ENCODE measurements around the gene ZNF79.

The ZNF79 gene

GRCh38 chr9:127430415-127430814 lies 6.2 kb downstream of the ZNF79 start:
- no peak for DNase-seq

GRCh38 chr9:127437497-127438264 lies 13.5 kb downstream of the ZNF79 start:
- DNase-seq, result no peak

- no peak for DNase-seq
Observed at GRCh38 chr9:127438394-127438793, 14.2 kb downstream of the ZNF79 start.

GRCh38 chr9:127444283-127444920 lies 20.2 kb downstream of the ZNF79 start:
- DNase-seq, result no peak

GRCh38 chr9:127444921-127445850 lies 21.0 kb downstream of the ZNF79 start:
- DNase-seq, result no peak

- no peak for DNase-seq
Observed at GRCh38 chr9:127445851-127446712, 21.9 kb downstream of the ZNF79 start.

- no peak for DNase-seq
Observed at GRCh38 chr9:127446713-127447415, 22.7 kb downstream of the ZNF79 start.

GRCh38 chr9:127447416-127448111 lies 23.4 kb downstream of the ZNF79 start:
- DNase-seq, result no peak

GRCh38 chr9:127448112-127448805 lies 24.1 kb downstream of the ZNF79 start:
- DNase-seq, result no peak

GRCh38 chr9:127449332-127449966 lies 25.3 kb downstream of the ZNF79 start:
- no peak for DNase-seq

- no peak for DNase-seq
Observed at GRCh38 chr9:127450243-127450760, 26.1 kb downstream of the ZNF79 start.

- DNase-seq, result peak; percentile 83
Observed at GRCh38 chr9:127450830-127451607, 26.8 kb downstream of the ZNF79 start, which contains the start of the genes LRSAM1 and RPL12. TSS of gene LRSAM1 (plus strand) at chr9:127451510. CDS start at chr9:127454528, 3,018 bp downstream. TSS of gene RPL12 (minus strand) at chr9:127451406. CDS start at chr9:127451317, 89 bp downstream.

- DNase-seq, result no peak
Observed at GRCh38 chr9:127451608-127451857, 27.4 kb downstream of the ZNF79 start.

- DNase-seq, result peak; percentile 48
Observed at GRCh38 chr9:127451858-127452656, 27.9 kb downstream of the ZNF79 start.

GRCh38 chr9:127452691-127453090 lies 28.5 kb downstream of the ZNF79 start:
- DNase-seq, result no peak

GRCh38 chr9:127455324-127455992 lies 31.3 kb downstream of the ZNF79 start:
- DNase-seq, result no peak

- no peak for DNase-seq
Observed at GRCh38 chr9:127457191-127457878, 33.2 kb downstream of the ZNF79 start.

All from NK-92 treated with Interleukin-12 subunit alpha and Interleukin-12 subunit beta, amount 100 ng/mL, for 24 hours (cell line).